SU-DHL-6 (cell line): ENCODE measurements around the gene SERINC3.

ENCODE experiments used
- H2AFZ ChIP-seq: fragments of 200-600 bp; sonication (generic); 2 replicates; pipeline ENCODE4 v1.6.1; 2014; ENCODE audit warnings: low read depth, mild to moderate bottlenecking, moderate library complexity, mixed read lengths, antibody characterized with exemption, low read length; ENCODE audit not compliant: severe bottlenecking
- H3F3A ChIP-seq: fragments of 200-600 bp; shearing (Covaris generic); 2 replicates; pipeline ENCODE4 v1.6.0; 2016; ENCODE audit warnings: antibody characterized with exemption, mild to moderate bottlenecking; ENCODE audit not compliant: insufficient read depth
- H3K27ac ChIP-seq: fragments of 200-600 bp; sonication (generic); 2 replicates; pipeline ENCODE4 v1.5.1; 2016; ENCODE audit warnings: low read depth, mild to moderate bottlenecking, low read length, moderate library complexity, mixed read lengths
- H3K27me3 ChIP-seq: fragments of 200-600 bp; sonication (generic), shearing (Covaris generic); 2 replicates; pipeline ENCODE4 v1.6.0; 2014; ENCODE audit warnings: mild to moderate bottlenecking, low read length
- H3K36me3 ChIP-seq: fragments of 200-600 bp; sonication (generic); 2 replicates; pipeline ENCODE4 v1.6.1; 2014; ENCODE audit warnings: mild to moderate bottlenecking, low read length, mixed read lengths
- H3K4me2 ChIP-seq: fragments of 300-600, 200-600 bp; shearing (Covaris generic), sonication (generic); 2 replicates; pipeline ENCODE4 v1.6.0; 2014; ENCODE audit warnings: low read length, low read depth, mild to moderate bottlenecking; ENCODE audit not compliant: poor library complexity, severe bottlenecking
- H3K4me3 ChIP-seq: fragments of 200-600 bp; sonication (generic); 2 replicates; pipeline ENCODE4 v1.5.1; 2014; ENCODE audit warnings: antibody characterized with exemption, low read length, mild to moderate bottlenecking, mixed read lengths; ENCODE audit not compliant: insufficient read depth, poor library complexity, severe bottlenecking
- H3K79me2 ChIP-seq: fragments of 200-600 bp; sonication (generic); 2 replicates; pipeline ENCODE4 v1.6.1; 2014; ENCODE audit warnings: mild to moderate bottlenecking, low read length, moderate library complexity; ENCODE audit not compliant: insufficient read depth
- H3K9ac ChIP-seq: fragments of 200-600 bp; sonication (generic); 2 replicates; pipeline ENCODE4 v1.7.0; 2014; ENCODE audit warnings: mild to moderate bottlenecking, low read length
- H3K9me2 ChIP-seq: fragments of 200-600 bp; sonication (generic); replicated peaks from 2 replicates; pipeline ENCODE4 v1.6.1; 2014; ENCODE audit warnings: low read length; ENCODE audit not compliant: insufficient read depth
- H3K9me3 ChIP-seq: fragments of 200-600 bp; sonication (generic); 2 replicates; pipeline ENCODE4 v1.6.1; 2014; ENCODE audit warnings: low read length, mixed read lengths; ENCODE audit not compliant: insufficient read depth
- H4K20me1 ChIP-seq: fragments of 200-600 bp; sonication (generic); 2 replicates; pipeline ENCODE4 v1.6.1; 2014; ENCODE audit warnings: low read depth, mild to moderate bottlenecking, antibody characterized with exemption, low read length, moderate library complexity, mixed read lengths
- CTCF ChIP-seq: fragments of 200-600 bp; sonication (generic); IDR thresholded peaks from one replicate; pipeline ENCODE4 v1.5.1; 2017; ENCODE audit warnings: antibody characterized with exemption, mild to moderate bottlenecking, low read length, moderate library complexity; ENCODE audit not compliant: insufficient read depth, poor library complexity, severe bottlenecking
- EZH2phosphoT487 ChIP-seq: fragments of 200-600 bp; sonication (generic), shearing (Covaris generic); conservative IDR thresholded peaks from 2 replicates; pipeline ENCODE4 v1.6.1; 2018; ENCODE audit warnings: mild to moderate bottlenecking, antibody characterized with exemption, low read length, moderate library complexity, mixed read lengths

SERINC3 gene

GRCh38 chr20:44481719-44482416 lies 40.0 kb downstream of the SERINC3 start:
- no peak overlapping the region for H2AFZ ChIP-seq
- H3F3A ChIP-seq = no peaks in the 10 kb centered on the region
- H3K9me2 ChIP-seq = no peaks in the 10 kb centered on the region
- no peak overlapping the region for H3K4me3 ChIP-seq
- no peak overlapping the region for H3K27ac ChIP-seq
- no peaks in the 10 kb centered on the region for H3K9me3 ChIP-seq
- no peaks in the 10 kb centered on the region for H3K27me3 ChIP-seq
- peaks cover 8% of the 10 kb centered on the region for H3K79me2 ChIP-seq
- no peak overlapping the region for H3K9ac ChIP-seq
- peaks cover 5% of the 10 kb centered on the region; the same call in 1 of the 2 replicates for H3K36me3 ChIP-seq
- H3K4me2 ChIP-seq = no peak overlapping the region
- TF ChIP-seq CTCF (no peak), EZH2phosphoT487 (no peak)
- H4K20me1 ChIP-seq = no peaks in the 10 kb centered on the region

GRCh38 chr20:44480097-44480496 lies 41.8 kb downstream of the SERINC3 start:
- Histone ChIP-seq H3K4me3 (no peak overlapping the region), H3K9me3 (no peaks in the 10 kb centered on the region), H3K36me3 (peaks cover 5% of the 10 kb centered on the region; the same call in 1 of the 2 replicates), H3K4me2 (no peak overlapping the region), H2AFZ (no peak overlapping the region), H3K79me2 (peaks cover 18% of the 10 kb centered on the region), H3K27me3 (no peaks in the 10 kb centered on the region), H3K9ac (no peak overlapping the region), H3K27ac (no peak overlapping the region), H4K20me1 (no peaks in the 10 kb centered on the region), H3F3A (no peaks in the 10 kb centered on the region), H3K9me2 (no peaks in the 10 kb centered on the region)
- TF ChIP-seq EZH2phosphoT487 = no peak
- no peak for TF ChIP-seq CTCF

- Histone ChIP-seq H3K4me2 (no peak overlapping the region), H3K27ac (no peak overlapping the region), H2AFZ (no peak overlapping the region), H3K36me3 (peaks cover 5% of the 10 kb centered on the region; the same call in 1 of the 2 replicates), H3K9ac (no peak overlapping the region), H4K20me1 (no peaks in the 10 kb centered on the region), H3K79me2 (peaks cover 18% of the 10 kb centered on the region), H3K9me2 (no peaks in the 10 kb centered on the region), H3K9me3 (no peaks in the 10 kb centered on the region), H3K4me3 (no peak overlapping the region), H3K27me3 (no peaks in the 10 kb centered on the region), H3F3A (no peaks in the 10 kb centered on the region)
- TF ChIP-seq CTCF = no peak
- TF ChIP-seq EZH2phosphoT487 = no peak
Observed at GRCh38 chr20:44479643-44480042, 42.2 kb downstream of the SERINC3 start.
